NCI-H510A treated with DMSO at 0.1 percent for 48 hours (cell line): ENCODE data around the gene NOTCH3.

Experiments used
- DNase-seq: peaks from one replicate; lab custom pipeline; 2025; lab: John Stamatoyannopoulos, UW

The NOTCH3 gene

DNA sequence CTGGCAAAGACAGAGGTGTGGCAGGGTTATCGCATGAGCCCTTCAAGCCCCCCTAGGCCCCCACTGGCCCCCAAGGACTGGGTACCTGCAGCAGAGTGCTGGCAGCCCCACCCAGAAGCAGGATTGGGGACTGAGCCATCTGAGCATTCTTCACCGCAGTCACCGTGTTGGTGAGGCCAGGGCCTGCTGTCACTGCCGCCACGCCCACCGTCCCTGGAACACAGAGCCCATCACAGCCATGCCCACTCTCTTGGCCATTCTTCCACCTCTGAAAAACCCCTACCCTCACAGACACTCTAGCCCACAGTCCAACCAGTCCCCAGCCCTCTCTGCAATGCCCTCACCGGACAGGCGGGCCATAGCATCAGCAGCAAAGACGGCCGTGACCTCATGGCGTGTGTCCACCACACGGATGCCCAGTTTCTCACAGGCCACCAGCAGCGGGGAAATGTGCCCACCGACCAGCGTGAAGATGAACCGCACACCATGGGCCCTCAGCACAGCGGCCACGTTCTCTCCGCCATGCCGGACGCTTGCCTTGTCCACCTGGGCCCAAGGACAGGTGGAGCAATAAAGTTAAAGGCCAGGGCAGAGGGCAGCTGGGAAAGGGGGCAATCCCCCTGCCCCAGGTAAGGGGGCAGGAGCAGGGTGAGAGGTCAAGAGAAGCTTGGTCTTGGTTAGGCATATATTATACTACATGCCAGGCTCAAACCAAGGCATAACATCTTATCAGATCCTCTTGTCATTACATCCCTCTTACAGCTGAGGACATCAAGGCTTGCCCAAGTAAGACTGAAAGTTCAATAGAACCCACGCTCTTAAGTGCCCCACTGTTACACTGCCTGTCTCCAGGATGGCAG lies 77.5 kb downstream of the NOTCH3 start:
- DNase-seq: no peak

DNA sequence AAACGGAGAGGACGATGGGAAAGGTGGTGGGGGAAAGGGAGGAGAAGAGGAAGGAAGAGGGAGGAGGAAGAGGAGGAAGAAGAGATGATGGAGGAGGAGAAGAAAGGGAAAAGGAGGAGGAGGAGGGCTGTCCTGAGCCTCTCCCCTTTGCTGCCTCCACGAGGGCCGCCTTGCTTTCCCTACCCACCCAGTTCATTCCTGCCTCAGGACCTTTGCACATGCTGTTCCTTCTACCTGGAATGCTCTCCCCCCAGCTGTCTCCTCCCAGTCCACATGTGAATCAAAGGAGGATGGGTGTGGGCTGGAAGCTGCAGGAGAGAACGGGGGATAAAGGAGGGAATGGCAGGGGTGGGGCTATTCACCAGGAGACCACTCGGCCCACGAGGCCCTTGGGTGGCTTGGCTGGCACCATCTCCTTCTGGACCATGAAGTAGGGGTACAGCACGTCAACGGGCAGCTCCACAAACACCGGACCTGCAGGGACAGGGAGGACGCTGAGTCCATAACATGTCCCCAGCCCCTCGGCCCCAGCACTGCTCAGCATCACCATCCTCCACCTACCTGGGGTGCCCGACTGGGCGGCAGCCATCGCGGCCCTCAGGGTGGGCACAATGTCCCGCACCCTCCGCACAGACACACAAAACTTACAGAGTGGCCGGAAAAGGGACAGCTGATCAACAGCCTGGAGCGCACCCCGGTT lies 78.3 kb downstream of the NOTCH3 start:
- DNase-seq: no peak

DNA sequence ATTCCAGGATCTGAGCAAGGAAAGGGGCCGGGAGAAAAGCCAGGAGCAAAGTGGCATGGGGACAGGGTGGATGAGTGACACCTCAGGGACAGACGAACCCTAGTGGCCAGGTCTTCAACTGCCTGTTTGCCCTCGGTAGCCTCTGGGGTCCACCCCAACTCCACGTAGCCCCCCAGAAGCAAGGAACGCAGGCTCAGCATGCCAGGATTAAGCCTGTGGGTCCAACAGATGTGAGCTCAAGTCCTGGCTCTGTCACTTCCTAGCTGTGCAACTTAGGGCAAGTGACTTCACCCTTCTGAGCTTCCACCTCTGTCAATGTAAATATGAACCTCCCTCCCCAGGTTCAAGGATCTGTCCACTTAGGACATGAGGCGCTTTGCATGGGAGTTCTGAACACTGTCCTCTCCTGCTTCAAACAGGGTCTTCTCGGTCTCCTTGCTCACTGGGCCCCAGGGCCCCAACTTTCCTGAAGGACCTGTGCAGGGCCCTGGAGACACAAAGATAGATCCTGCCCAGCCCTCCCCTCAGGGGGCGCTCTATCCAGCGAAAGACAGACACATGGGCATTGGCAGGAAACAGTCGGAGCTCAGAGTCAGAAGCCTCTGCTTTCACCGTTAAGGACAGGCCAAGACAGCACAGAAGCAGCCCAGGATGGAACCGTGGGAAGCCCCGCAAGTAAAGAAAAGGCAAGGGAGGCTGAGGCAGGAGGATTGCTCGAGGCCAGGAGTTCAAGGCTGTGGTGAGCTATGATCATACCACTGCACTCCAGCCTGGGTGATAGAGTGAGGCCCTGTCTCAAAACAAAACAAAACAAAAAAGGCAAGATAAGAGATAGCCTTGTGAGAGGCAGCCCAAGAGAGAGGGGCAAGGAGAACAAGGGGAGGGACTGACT lies 80.4 kb downstream of the NOTCH3 start:
- no peak for DNase-seq

DNA sequence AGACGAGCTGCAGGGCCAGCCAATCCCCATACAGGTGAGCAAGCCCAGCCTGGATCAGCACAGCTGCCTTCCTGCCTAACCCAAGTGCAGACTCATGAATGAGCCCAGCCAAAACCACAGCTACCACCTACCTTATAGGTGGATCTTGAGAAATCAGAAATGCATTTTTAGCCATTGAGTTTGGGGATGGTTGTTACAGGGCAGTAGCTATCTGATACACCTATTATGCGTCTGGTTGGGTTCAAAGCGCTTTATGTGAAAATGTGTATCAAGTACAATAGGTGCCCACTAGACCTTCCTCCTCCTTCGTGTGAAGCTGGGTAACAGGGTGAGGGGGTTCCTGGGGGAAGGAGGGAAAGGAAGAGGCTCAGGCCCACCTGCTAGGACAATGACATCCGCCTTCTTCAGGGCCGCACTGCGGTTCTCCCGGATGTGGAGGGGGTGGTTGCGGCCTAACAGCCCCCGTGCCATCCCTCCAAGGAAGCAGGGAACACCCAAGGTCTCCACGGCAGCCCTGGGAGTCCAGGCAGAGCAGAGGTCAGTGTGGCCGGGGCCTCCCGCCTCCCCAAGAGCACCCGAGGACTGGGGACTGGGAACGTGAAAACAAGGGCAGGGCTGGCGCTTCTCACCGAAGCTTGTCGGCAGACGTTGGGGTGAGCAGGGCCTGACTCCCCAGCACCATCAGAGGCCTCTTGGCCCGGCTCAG lies 81.9 kb downstream of the NOTCH3 start:
- no peak for DNase-seq

DNA sequence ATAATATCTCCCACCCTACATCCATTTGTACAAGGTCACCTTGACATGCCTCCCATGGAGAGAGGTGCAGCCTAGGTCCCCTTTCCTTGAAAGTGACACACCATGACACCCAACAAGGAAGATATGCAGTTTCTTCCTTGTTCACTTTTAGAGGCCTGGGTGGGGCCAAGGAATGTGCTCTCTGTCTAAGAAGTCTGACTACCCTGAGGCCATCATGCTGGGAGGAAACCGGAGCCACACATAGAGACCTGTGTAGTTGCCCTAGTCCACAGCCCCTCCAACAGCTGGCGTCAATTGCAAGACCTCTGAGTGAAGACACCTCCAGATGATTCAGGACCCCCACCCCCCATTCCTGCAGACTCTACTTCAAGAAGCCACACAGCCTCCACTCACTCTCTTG lies 82.5 kb downstream of the NOTCH3 start:
- no peak for DNase-seq

DNA sequence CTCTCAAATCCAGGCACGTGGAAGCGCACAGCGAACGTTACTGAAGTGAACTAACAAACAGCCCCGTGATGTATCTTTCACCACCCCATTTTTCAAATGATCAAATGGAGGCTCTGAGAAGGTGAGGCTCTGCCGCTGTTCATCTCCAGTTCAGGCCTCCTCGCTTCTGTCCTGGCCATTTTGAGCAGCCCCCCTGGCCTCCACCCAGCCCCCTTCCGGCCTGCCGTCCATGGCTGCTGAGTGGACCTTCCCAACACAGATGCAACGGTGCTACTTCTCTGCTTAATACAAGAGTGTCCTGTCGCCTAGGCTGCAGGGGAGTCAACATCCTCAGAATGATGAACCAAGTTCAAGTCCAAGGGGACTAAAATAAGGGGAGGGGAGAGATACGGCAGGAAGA lies 83.9 kb downstream of the NOTCH3 start:
- DNase-seq: no peak

DNA sequence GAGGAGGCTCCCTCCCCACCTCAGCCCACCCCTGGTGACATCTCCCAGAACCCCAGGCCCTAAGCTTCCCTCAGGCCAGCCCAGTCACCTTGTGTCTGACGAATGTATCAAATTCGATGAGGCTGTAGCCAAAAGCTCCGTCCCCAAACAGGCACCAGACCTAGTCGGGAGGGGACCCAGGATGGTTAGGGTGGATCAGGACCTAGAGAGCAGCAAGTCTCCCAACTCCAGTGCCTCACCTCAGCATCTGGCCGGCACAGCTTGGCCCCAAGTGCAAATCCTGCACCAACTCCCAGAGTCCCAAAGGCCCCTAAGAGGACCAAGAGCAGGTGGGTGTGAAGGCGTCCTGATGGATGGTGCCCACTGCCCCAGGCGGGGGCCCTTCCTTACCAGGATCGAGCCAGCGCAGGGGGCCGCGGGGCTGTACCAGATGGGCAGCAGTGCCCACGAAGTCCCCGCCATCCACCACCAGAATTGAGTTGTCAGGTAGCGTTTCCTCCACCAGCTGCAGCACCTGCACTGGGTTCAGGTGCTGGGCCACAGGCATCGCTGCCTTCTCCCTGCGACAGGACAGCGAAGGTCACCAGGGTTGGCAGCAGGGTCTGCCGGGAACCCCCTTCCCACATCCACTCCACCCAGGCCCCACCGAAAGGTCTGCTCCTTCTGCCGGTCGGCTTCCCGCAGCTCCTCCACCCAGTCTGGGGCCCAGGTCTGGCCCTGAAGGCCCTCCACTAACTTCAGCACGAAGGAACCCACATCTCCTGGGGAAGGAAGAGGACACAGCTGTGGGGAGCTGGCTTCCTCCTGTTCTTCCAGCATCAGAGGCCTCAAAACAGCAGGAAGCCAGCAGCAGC lies 84.8 kb downstream of the NOTCH3 start:
- no peak for DNase-seq

DNA sequence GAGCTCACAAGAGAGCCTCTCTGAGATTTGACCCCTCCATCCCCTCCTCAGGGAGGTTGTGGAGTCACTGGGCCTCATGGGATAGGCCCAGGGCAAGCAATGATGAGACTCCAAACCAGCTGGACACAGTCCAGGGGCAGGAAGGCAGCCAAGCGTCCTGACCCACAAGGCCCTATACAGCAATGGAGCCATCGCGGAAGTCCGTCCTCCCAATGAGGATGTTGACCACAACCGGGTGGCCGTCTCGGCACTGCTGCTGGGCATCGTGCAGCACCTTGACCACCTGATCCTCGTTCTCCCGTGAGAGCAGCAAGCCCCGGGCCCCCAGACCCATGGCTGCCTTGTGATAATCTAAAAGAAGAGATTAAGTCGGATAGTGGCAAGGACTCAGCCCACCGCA lies 85.7 kb downstream of the NOTCH3 start:
- DNase-seq: no peak

DNA sequence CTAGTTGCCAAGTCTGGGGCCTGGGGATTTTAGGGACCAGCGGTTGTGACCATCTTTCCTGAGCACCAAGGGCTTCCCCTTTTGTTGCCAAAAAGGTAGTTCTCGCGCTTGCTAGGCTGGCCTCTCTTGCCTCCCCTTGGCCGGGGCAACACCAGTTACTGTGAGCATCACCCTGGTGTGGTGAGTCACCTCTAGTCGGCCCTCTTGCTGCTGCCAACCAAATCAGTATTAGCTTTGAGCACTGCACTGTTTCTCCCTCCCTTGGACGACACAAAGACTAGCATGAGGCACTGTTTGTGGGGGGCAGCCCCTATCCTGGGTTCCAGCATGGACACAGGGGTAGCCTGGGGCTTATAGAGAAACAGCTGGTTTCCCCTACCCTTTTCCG lies 86.6 kb downstream of the NOTCH3 start:
- DNase-seq: no peak

DNA sequence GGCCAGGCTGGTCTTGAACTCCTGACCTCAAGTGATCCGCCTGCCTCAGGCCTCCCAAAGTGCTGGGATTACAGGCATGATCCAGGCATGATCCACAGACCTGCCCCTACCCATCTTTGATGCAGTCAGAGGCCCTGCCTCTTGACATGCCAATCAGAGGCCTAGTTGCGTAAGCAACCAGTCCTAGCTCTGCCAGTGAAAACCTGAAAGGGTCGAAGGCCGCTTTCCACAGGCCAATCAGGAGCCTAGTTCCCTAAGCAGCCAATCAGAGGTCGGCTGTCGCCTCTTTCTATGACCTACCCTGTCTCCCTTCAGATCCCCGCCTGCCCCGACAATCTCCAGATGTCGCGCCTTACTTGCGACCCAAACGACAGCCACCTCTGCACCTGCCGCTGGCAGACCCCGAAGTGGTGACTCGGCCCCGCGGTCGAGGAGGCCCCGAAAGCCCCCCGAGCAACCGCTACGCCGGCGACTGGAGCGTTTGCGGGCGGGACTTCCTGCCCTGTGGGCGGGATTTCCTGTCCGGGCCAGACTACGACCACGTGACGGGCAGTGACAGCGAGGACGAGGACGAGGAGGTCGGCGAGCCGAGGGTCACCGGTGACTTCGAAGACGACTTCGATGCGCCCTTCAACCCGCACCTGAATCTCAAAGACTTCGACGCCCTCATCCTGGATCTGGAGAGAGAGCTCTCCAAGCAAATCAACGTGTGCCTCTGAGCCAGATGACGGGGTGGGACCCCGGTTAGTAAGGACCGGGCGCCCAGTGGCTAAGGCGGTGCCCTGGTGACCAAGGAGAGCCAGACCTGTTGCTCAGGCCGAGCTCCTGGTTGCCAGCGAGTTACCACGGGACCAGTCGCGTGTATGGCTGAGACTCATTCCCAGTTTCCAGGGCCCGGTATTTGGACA lies 87.3 kb downstream of the NOTCH3 start:
- no peak for DNase-seq

DNA sequence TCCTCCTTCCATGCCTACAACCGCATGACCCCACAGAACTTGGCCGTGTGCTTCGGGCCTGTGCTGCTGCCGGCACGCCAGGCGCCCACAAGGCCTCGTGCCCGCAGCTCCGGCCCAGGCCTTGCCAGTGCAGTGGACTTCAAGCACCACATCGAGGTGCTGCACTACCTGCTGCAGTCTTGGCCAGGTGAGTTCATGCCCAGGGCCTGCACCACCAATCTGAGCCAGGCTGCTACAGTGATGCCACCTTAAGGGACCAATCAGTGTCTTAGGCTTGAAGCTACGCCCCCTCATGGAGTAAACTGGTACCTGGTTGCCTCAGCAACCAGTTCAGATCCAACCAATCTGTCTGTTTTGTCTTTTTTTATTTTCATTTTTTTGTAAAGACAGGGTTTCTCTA lies 88.4 kb downstream of the NOTCH3 start:
- no peak for DNase-seq

DNA sequence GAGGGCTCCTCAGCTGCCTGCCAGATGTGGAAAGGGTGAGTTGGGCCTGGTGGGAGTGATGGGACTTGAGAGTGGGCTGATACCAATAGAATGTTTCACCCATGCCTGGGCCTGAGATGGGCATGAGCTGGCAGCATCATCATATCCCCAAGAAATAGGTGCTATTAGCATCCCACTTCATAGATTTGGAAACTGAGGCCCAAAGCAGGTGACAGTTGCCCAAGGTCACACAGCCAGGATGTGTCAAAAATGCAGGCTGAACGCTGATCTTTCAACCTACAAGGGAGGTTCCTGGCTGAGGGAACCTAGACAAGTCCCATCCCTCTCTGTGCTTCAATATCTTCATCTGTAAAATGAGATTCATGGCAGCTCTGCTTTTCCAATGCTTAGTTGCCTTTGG lies 89.0 kb downstream of the NOTCH3 start:
- DNase-seq: no peak

DNA sequence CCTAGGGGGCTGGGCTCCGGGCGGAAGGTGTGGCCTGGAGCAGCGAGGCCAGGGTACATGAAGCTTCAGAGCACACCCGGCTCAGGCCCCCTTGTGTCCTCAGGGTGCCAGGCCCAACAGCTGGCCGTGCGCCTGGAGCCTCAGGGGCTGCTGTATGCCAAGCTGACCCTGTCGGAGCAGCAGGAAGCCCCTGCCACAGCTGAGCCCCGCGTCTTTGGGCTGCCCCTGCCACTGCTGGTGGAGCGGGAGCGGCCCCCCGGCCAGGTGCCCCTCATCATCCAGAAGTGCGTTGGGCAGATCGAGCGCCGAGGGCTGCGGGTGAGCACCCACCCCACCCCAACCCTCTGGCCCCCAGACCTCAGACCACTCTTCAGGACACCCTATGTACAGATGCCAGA lies 90.4 kb downstream of the NOTCH3 start:
- no peak for DNase-seq

DNA sequence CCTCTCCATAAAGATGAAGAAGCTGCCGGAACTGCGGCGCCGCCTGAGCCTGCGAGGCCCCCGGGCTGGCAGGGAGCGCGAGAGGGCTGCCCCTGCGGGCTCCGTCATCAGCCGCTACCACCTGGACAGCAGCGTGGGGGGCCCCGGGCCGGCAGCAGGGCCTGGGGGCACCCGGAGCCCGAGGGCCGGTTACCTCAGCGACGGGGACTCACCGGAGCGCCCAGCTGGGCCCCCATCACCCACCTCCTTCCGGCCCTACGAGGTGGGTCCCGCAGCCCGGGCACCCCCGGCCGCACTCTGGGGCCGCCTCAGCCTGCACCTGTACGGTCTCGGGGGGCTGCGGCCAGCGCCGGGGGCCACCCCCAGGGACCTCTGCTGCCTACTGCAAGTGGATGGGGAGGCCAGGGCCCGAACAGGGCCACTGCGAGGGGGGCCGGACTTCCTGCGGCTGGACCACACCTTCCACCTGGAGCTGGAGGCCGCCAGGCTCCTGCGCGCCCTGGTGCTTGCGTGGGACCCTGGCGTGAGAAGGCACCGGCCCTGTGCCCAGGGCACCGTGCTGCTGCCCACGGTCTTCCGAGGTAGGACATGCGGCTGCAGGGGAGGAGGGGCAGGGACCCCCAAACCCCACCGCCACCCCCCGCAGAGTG lies 90.9 kb downstream of the NOTCH3 start:
- no peak for DNase-seq
